BE2C (cell line): ENCODE results near the gene HMGXB3.

ENCODE experiments used
- DNase-seq: peaks from one replicate; pipeline ENCODE4 v3.0.0-alpha.2; 2020
- H3K27me3 ChIP-seq: fragments of 250-450 bp; sonication (Bioruptor Pico); 2 replicates; pipeline ENCODE4 v1.5.1; 2020; ENCODE audit warnings: mild to moderate bottlenecking
- H3K36me3 ChIP-seq: fragments of 250-450 bp; sonication (Bioruptor Pico); 2 replicates; pipeline ENCODE4 v1.5.1; 2020; ENCODE audit warnings: mild to moderate bottlenecking
- H3K4me1 ChIP-seq: fragments of 250-450 bp; sonication (Bioruptor Pico); 2 replicates; pipeline ENCODE4 v1.5.1; 2020
- H3K4me3 ChIP-seq: 2 replicates; pipeline ENCODE4 v1.5.1; 2011; ENCODE audit warnings: low read depth, low read length
- H3K9me3 ChIP-seq: fragments of 250-450 bp; sonication (Bioruptor Pico); 2 replicates; pipeline ENCODE4 v1.5.1; 2020
- TF ChIP-seq, protein P1 (sequence below): IDR thresholded peaks from 2 replicates; pipeline ENCODE4 v1.5.1; 2012; ENCODE audit warnings: mild to moderate bottlenecking, low read depth, low read length

HMGXB3 gene

DNA sequence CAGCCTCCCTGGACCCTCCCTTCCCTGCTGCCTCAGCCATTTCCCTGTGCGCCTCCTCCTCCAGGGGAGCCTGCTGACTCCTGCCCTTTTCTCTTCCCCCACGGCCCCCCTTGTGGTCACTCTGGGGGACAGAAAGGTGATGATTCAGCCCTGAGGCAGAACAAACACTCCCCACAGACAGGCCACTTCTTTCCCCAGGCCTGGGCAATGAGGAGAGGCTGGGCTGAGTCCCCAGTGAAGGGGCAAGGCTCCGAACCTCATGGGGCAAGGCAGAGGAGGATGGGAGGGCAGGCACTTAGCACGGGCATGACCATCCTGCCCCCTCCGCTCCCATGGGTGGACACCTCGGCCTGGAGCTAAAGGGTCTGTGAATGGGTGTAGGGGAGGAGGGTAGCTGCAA is 64.8 kb downstream of the HMGXB3 start:
- no peak overlapping the region for H3K4me3 ChIP-seq
- no peaks in the 10 kb centered on the region for H3K36me3 ChIP-seq

GRCh38 chr5:150065886-150066285 is 65.3 kb downstream of the HMGXB3 start:
- Histone ChIP-seq H3K4me1 (no peaks in the 10 kb centered on the region), H3K9me3 (no peaks in the 10 kb centered on the region), H3K36me3 (no peaks in the 10 kb centered on the region), H3K4me3 (no peak overlapping the region), H3K27me3 (no peaks in the 10 kb centered on the region)
- no peak for DNase-seq
- TF ChIP-seq, protein P1, sequence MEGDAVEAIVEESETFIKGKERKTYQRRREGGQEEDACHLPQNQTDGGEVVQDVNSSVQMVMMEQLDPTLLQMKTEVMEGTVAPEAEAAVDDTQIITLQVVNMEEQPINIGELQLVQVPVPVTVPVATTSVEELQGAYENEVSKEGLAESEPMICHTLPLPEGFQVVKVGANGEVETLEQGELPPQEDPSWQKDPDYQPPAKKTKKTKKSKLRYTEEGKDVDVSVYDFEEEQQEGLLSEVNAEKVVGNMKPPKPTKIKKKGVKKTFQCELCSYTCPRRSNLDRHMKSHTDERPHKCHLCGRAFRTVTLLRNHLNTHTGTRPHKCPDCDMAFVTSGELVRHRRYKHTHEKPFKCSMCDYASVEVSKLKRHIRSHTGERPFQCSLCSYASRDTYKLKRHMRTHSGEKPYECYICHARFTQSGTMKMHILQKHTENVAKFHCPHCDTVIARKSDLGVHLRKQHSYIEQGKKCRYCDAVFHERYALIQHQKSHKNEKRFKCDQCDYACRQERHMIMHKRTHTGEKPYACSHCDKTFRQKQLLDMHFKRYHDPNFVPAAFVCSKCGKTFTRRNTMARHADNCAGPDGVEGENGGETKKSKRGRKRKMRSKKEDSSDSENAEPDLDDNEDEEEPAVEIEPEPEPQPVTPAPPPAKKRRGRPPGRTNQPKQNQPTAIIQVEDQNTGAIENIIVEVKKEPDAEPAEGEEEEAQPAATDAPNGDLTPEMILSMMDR = no peak

More for the DNA sequence above, 64.8 kb downstream of the HMGXB3 start:
- Histone ChIP-seq H3K9me3 (no peaks in the 10 kb centered on the region), H3K4me1 (no peaks in the 10 kb centered on the region), H3K27me3 (no peaks in the 10 kb centered on the region)
- TF ChIP-seq, protein P1 = no peak
- DNase-seq = no peak

GRCh38 chr5:150066436-150066835 is 65.9 kb downstream of the HMGXB3 start:
- Histone ChIP-seq H3K36me3 (no peaks in the 10 kb centered on the region), H3K4me3 (no peak overlapping the region), H3K4me1 (no peaks in the 10 kb centered on the region), H3K9me3 (no peaks in the 10 kb centered on the region), H3K27me3 (no peaks in the 10 kb centered on the region)
- no peak for DNase-seq
- TF ChIP-seq, protein P1 = no peak

GRCh38 chr5:150066901-150067396 is 66.4 kb downstream of the HMGXB3 start:
- no peaks in the 10 kb centered on the region for H3K27me3 ChIP-seq
- TF ChIP-seq, protein P1 = no peak
- H3K4me1 ChIP-seq = no peaks in the 10 kb centered on the region
- H3K9me3 ChIP-seq = no peaks in the 10 kb centered on the region
- no peaks in the 10 kb centered on the region for H3K36me3 ChIP-seq
- no peak overlapping the region for H3K4me3 ChIP-seq
- DNase-seq = no peak

DNA sequence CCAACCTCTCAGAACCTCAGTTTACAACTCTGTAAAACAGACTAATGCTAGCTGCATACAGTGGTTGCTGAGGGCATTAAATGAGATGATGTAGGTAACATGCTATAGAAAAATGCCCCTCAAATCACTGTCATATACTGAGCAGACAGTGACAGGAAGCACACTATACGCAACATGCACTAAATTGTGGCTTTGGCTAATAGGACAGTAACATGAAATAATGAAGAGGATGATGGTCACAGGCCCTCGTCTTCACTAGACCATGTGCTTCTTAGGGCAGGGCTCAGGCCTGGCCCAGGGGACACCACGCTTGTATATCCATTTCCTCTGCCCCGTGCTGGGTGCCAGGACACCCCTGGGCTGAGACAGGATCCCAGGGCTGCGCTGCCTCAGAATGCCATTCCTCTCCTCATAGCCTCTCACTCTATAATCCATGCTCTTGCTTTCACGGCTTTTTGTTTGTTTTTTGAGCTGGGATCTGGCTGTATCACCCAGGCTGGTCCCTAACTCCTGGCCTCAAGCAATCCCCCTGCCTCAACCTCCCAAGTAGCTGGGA is 66.9 kb downstream of the HMGXB3 start:
- DNase-seq = no peak
- no peaks in the 10 kb centered on the region for H3K9me3 ChIP-seq
- no peaks in the 10 kb centered on the region for H3K27me3 ChIP-seq
- TF ChIP-seq, protein P1 = no peak
- H3K36me3 ChIP-seq = no peaks in the 10 kb centered on the region
- no peaks in the 10 kb centered on the region for H3K4me1 ChIP-seq
- no peak overlapping the region for H3K4me3 ChIP-seq

GRCh38 chr5:150068071-150068470 is 67.5 kb downstream of the HMGXB3 start:
- H3K36me3 ChIP-seq = no peaks in the 10 kb centered on the region
- H3K9me3 ChIP-seq = no peaks in the 10 kb centered on the region
- no peak for DNase-seq
- no peaks in the 10 kb centered on the region for H3K27me3 ChIP-seq
- TF ChIP-seq, protein P1 = no peak
- no peaks in the 10 kb centered on the region for H3K4me1 ChIP-seq
- H3K4me3 ChIP-seq = no peak overlapping the region
